Kidney epithelial cell (primary cell): ENCODE data around the gene HOXA10. TPM values are rescaled to one million over a fixed set of nuclear protein-coding genes. Genes with fewer than 3 reads are reported as not detected.

ENCODE experiments used
- DNase-seq: peaks from one replicate; pipeline ENCODE4 v3.0.0-alpha.2; 2010; ENCODE audit warnings: low read depth
- H3K27me3 ChIP-seq: 2 replicates; pipeline ENCODE4 v1.6.0; 2011; ENCODE audit warnings: low read length; ENCODE audit not compliant: control insufficient read depth, insufficient read depth
- H3K36me3 ChIP-seq: 2 replicates; pipeline ENCODE4 v1.5.1; 2011; ENCODE audit warnings: low read length; ENCODE audit not compliant: control insufficient read depth, insufficient read depth
- H3K4me3 ChIP-seq: 2 replicates; pipeline ENCODE4 v1.5.1; 2011; ENCODE audit warnings: low read depth, mild to moderate bottlenecking, control low read depth, low read length
- CTCF ChIP-seq: IDR thresholded peaks from 2 replicates; pipeline ENCODE4 v1.5.1; 2011; ENCODE audit warnings: mild to moderate bottlenecking, moderate library complexity, low read length, control low read depth, inconsistent platforms; ENCODE audit not compliant: insufficient read depth, poor library complexity, severe bottlenecking
- total RNA-seq: library from RNA; depleted of rRNA; stranded (reverse); fragments of >200 nt; gene quantifications from 2 replicates; pipeline ENCODE4 v1.2.3, GENCODE V29; 2015

HOXA10 gene
- total RNA-seq, 1 donor from 2014 or later = 29.1 TPM

DNA sequence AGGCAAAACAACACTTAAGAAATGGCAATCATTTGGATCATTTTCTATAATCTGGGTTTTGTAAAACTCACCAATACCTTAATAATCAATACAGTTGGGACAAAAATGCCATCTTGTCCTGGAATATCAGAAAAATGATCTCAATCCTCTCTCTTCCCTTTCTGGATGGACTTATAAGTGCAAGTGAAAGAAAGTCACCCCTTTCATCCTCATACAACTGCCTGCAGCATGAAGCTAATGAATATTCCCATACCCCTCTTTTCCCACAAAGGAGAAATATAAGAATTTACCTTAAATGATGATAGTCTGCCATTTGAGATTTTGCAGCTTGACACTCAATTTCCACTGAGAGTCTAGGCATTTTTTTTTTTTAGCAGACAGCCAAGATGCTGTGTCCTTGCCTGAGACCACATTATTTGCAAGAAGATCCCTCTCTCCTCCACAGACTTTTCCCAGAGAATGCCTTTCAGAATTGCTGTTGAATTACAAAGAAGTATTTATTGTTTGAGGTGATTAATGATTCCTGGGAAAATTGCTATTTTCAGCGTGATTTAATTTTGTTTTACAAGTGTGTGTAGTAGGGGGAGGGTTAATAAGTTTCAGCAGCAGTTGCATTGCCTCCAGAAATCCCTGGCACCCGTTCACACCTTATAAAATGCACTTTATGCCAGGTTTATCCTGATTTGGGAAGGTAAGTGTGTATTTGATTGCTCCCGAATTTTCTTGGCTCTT lies 47.4 kb downstream of the HOXA10 start:
- no peaks in the 10 kb centered on the region for H3K27me3 ChIP-seq
- no peak overlapping the region for H3K4me3 ChIP-seq
- no peak for TF ChIP-seq CTCF
- DNase-seq = no peak
- peaks cover 1% of the 10 kb centered on the region for H3K36me3 ChIP-seq

DNA sequence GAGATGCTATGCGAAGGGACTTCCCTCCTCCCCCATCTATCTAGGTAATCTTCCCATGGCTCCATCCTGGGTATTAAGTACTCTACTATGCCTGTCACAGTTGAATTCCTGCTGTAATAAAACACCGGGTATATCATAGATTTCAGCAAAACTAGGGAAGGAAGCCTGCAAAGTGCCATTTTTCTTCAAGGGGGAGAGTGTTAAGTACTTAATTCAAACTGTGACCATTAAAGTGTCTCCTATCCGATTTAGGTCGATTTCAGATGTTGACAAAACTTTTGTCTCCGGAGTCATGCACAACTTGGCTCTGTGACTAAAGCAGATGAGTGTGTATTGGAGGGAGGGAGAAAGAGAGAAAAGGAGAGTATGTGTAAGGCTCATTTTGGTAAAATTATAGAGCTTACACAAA lies 48.1 kb downstream of the HOXA10 start:
- Histone ChIP-seq H3K27me3 (no peaks in the 10 kb centered on the region), H3K4me3 (no peak overlapping the region), H3K36me3 (peaks cover 1% of the 10 kb centered on the region)
- no peak for DNase-seq
- no peak for TF ChIP-seq CTCF

- H3K36me3 ChIP-seq = peaks cover 1% of the 10 kb centered on the region
- no peak for DNase-seq
- no peak for TF ChIP-seq CTCF
- H3K4me3 ChIP-seq = peak overlapping the region; percentile 59
- no peaks in the 10 kb centered on the region for H3K27me3 ChIP-seq
These were observed 49.0 kb downstream of the HOXA10 start for GRCh38 chr7:27124902-27125689.

GRCh38 chr7:27124096-27124901 lies 49.8 kb downstream of the HOXA10 start:
- peaks cover 1% of the 10 kb centered on the region for H3K36me3 ChIP-seq
- no peaks in the 10 kb centered on the region for H3K27me3 ChIP-seq
- DNase-seq = no peak
- peak overlapping the region; percentile 59 for H3K4me3 ChIP-seq
- no peak for TF ChIP-seq CTCF

- no peaks in the 10 kb centered on the region for H3K36me3 ChIP-seq
- DNase-seq = no peak
- H3K27me3 ChIP-seq = no peaks in the 10 kb centered on the region
- H3K4me3 ChIP-seq = peak overlapping the region; percentile 59
- TF ChIP-seq CTCF = no peak
These were observed 50.6 kb downstream of the HOXA10 start for GRCh38 chr7:27123477-27124053.
